HepG2 (cell line): ENCODE results near the gene CDKL5. TPM values are rescaled to one million over a fixed set of nuclear protein-coding genes. Genes with fewer than 3 reads are reported as not detected.
A peak's percentile ranks its signal among the peaks of the same experiment; 100 is the strongest.

Source experiments
- ARNT ChIP-seq: fragments of 450-650 bp; IDR thresholded peaks from 2 replicates; pipeline ENCODE4 v1.6.1; 2017
- GZF1 ChIP-seq: sonication (generic); formaldehyde crosslinking; IDR thresholded peaks from 2 replicates; pipeline ENCODE4 v1.5.1; 2020; ENCODE audit warnings: mild to moderate bottlenecking, missing genetic modification reagents
- HOXA3 ChIP-seq: sonication (generic); formaldehyde crosslinking; IDR thresholded peaks from 2 replicates; pipeline ENCODE4 v1.5.0; 2020; ENCODE audit warnings: missing genetic modification reagents
- MAFF ChIP-seq: IDR thresholded peaks from 2 replicates; pipeline ENCODE4 v1.6.1; 2011; ENCODE audit warnings: low read depth, low read length, improper control_type of control experiment
- MAZ ChIP-seq, 2 experiments: sonication (generic) in 1 of 2; formaldehyde crosslinking in 1 of 2; IDR thresholded peaks; 2 replicates each; pipeline versions ENCODE4 v1.5.0 to v1.6.1; 2012 to 2020; ENCODE audit warnings: low read depth in 2 of 2, mild to moderate bottlenecking in 2 of 2, borderline replicate concordance in 1 of 2, improper control_type of control experiment in 1 of 2, low read length in 1 of 2, missing genetic modification reagents in 1 of 2, moderate library complexity in 1 of 2
- PCBP1 ChIP-seq: fragments of 200-400 bp; formaldehyde crosslinking; IDR thresholded peaks from 2 replicates; pipeline ENCODE4 v1.6.1; 2017; ENCODE audit warnings: mild to moderate bottlenecking, low read depth, low read length, borderline replicate concordance
- REL ChIP-seq: sonication (generic); formaldehyde crosslinking; conservative IDR thresholded peaks from 2 replicates; pipeline ENCODE4 v1.8.0; 2022; ENCODE audit warnings: mild to moderate bottlenecking, missing genetic modification reagents, moderate library complexity
- SATB2 ChIP-seq: sonication (generic); formaldehyde crosslinking; IDR thresholded peaks from 2 replicates; pipeline ENCODE4 v1.5.0; 2020; ENCODE audit warnings: missing genetic modification reagents
- SNAPC2 ChIP-seq: sonication (generic); formaldehyde crosslinking; IDR thresholded peaks from 2 replicates; pipeline ENCODE4 v1.8.1; 2022; ENCODE audit warnings: mild to moderate bottlenecking, missing genetic modification reagents
- ZNF160 ChIP-seq: sonication (generic); formaldehyde crosslinking; IDR thresholded peaks from 2 replicates; pipeline ENCODE4 v1.8.0; 2022; ENCODE audit warnings: mild to moderate bottlenecking, inconsistent platforms, missing genetic modification reagents
- ZNF17 ChIP-seq: sonication (generic); formaldehyde crosslinking; IDR thresholded peaks from 2 replicates; pipeline ENCODE4 v1.5.0; 2020; ENCODE audit warnings: mild to moderate bottlenecking, missing genetic modification reagents
- ZNF547 ChIP-seq: sonication (generic); formaldehyde crosslinking; IDR thresholded peaks from 2 replicates; pipeline ENCODE4 v1.5.1; 2020; ENCODE audit warnings: mild to moderate bottlenecking, missing genetic modification reagents
- polyA plus RNA-seq, 8 experiments: library from polyadenylated mRNA; depleted of rRNA in 3 of 8; stranded (reverse) in 7 of 8; unstranded in 1 of 8; fragments of >200 nt; fragmentation: Illumina TruSeq in 4 of 8; extraction: Trizol in 4 of 8; gene quantifications; 2 replicates each; pipeline versions ENCODE4 v1.2.1 to v1.2.3, GENCODE V29; 2011 to 2016; ENCODE audit warnings: low read depth in 4 of 8, missing spikeins in 1 of 8, mixed read lengths in 1 of 8; ENCODE audit not compliant: insufficient read depth in 1 of 8
- total RNA-seq, 5 experiments: library from RNA; depleted of rRNA; stranded (reverse); fragments of >200 nt; fragmentation: Illumina TruSeq; extraction: Trizol; gene quantifications; 2 replicates each; pipeline ENCODE4 v1.2.3, GENCODE V29; 2016; ENCODE audit warnings: low read depth in 1 of 5
- TF ChIP-seq, protein P1 (sequence below): sonication (generic); formaldehyde crosslinking; IDR thresholded peaks from 2 replicates; pipeline ENCODE4 v1.8.1; 2023; ENCODE audit warnings: missing genetic modification reagents, mild to moderate bottlenecking, borderline replicate concordance
- TF ChIP-seq, protein P2 (sequence below): IDR thresholded peaks from 2 replicates; pipeline ENCODE4 v1.6.1; 2012; ENCODE audit warnings: inconsistent platforms
- TF ChIP-seq, protein P3 (sequence below): IDR thresholded peaks from 2 replicates; pipeline ENCODE4 v1.6.1; 2016; ENCODE audit warnings: missing compliant biosample characterization, missing genetic modification reagents, borderline replicate concordance
- TF ChIP-seq, protein P4 (sequence below): sonication (generic); formaldehyde crosslinking; IDR thresholded peaks from 2 replicates; pipeline ENCODE4 v1.9.0; 2022; ENCODE audit warnings: missing genetic modification reagents, mild to moderate bottlenecking, borderline replicate concordance
- TF ChIP-seq, protein P5 (sequence below): IDR thresholded peaks from 2 replicates; pipeline ENCODE4 v1.6.1; 2018; ENCODE audit warnings: missing genetic modification reagents
- TF ChIP-seq, protein P6 (sequence below): IDR thresholded peaks from 2 replicates; pipeline ENCODE4 v1.6.1; 2016
- TF ChIP-seq, protein P7 (sequence below), 2 experiments: sonication (generic) in 1 of 2; formaldehyde crosslinking in 1 of 2; IDR thresholded peaks; 2 replicates each; pipeline versions ENCODE4 v1.4.0 to v1.6.1; 2018 to 2020; ENCODE audit warnings: missing genetic modification reagents in 2 of 2, borderline replicate concordance in 1 of 2, low read depth in 1 of 2, mild to moderate bottlenecking in 1 of 2, missing biosample characterization in 1 of 2
- TF ChIP-seq, protein P8 (sequence below): sonication (generic); formaldehyde crosslinking; conservative IDR thresholded peaks from 2 replicates; pipeline ENCODE4 v1.5.0; 2020; ENCODE audit warnings: missing genetic modification reagents

Gene CDKL5
- total and polyA plus RNA-seq, 2 of the 13 experiments (the other 11 are each of a cell fraction or from before 2014, with no cell fraction given), result 2.8 to 7.0 TPM

DNA sequence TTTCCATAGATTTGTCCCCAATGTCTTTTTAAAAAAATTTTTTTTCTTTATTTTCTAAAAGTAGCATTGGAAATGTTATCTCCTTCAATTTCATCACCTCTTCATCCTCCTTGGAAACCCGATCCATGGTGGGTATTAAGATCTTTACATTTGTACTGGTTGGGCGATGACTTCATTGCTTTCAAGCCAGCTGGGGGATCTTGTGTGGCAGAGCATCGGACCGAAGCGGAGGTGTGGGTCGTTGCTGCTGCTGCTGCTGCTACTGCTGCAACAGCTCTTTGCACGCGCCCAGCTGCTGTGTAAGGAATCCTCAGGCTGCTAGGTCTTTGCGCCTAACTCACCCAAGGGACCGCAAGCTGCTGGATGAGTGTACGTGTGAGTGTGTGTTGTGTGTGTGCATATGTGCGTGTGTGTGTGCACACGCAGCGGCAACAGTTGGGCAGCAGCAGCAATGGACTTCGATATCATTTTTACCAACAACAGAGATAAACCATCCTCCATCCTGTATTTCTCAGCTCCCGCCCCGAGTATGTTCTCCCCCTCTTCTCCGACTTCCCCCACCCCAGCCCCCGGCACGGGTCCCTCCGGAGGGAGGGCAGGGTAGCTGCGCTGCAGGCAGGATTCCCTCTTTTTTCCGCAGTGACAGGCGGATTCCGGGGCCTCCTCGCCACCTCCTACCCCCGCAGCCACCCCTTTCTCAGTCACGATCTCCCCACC is 768 bp upstream of the CDKL5 start (continued):
- TF ChIP-seq REL (CRISPR knock-in tag) (no peak), ZNF160 (CRISPR knock-in tag) (no peak), SNAPC2 (CRISPR knock-in tag) (no peak), MAFF (no peak), HOXA3 (CRISPR knock-in tag) (no peak), GZF1 (CRISPR knock-in tag) (no peak), PCBP1 (no peak), ZNF17 (CRISPR knock-in tag) (no peak), MAZ (IDR thresholded peaks at IDR 0.05; ENCODE audit: borderline replicate concordance, low read depth, low read length) (peak; percentile 8; the same call in 1 of the 2 replicates), MAZ (CRISPR knock-in tag; IDR thresholded peaks at IDR 0.05; ENCODE audit: low read depth) (no peak), ZNF547 (CRISPR knock-in tag) (no peak), ARNT (no peak), SATB2 (no peak)
- TF ChIP-seq, protein P1, sequence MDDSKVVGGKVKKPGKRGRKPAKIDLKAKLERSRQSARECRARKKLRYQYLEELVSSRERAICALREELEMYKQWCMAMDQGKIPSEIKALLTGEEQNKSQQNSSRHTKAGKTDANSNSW, result no peak
- TF ChIP-seq, protein P2, sequence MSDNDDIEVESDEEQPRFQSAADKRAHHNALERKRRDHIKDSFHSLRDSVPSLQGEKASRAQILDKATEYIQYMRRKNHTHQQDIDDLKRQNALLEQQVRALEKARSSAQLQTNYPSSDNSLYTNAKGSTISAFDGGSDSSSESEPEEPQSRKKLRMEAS, result 0 out of 2 replicates have a peak, but pooled peaks have one; percentile 38
- TF ChIP-seq, protein P3, sequence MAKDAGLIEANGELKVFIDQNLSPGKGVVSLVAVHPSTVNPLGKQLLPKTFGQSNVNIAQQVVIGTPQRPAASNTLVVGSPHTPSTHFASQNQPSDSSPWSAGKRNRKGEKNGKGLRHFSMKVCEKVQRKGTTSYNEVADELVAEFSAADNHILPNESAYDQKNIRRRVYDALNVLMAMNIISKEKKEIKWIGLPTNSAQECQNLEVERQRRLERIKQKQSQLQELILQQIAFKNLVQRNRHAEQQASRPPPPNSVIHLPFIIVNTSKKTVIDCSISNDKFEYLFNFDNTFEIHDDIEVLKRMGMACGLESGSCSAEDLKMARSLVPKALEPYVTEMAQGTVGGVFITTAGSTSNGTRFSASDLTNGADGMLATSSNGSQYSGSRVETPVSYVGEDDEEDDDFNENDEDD, result peak; percentile 1; the same call in 1 of the 2 replicates
- TF ChIP-seq, protein P4, sequence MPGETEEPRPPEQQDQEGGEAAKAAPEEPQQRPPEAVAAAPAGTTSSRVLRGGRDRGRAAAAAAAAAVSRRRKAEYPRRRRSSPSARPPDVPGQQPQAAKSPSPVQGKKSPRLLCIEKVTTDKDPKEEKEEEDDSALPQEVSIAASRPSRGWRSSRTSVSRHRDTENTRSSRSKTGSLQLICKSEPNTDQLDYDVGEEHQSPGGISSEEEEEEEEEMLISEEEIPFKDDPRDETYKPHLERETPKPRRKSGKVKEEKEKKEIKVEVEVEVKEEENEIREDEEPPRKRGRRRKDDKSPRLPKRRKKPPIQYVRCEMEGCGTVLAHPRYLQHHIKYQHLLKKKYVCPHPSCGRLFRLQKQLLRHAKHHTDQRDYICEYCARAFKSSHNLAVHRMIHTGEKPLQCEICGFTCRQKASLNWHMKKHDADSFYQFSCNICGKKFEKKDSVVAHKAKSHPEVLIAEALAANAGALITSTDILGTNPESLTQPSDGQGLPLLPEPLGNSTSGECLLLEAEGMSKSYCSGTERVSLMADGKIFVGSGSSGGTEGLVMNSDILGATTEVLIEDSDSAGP (CRISPR knock-in tag), result 0 out of 2 replicates have a peak, but pooled peaks have one; percentile 26
- TF ChIP-seq, protein P5, sequence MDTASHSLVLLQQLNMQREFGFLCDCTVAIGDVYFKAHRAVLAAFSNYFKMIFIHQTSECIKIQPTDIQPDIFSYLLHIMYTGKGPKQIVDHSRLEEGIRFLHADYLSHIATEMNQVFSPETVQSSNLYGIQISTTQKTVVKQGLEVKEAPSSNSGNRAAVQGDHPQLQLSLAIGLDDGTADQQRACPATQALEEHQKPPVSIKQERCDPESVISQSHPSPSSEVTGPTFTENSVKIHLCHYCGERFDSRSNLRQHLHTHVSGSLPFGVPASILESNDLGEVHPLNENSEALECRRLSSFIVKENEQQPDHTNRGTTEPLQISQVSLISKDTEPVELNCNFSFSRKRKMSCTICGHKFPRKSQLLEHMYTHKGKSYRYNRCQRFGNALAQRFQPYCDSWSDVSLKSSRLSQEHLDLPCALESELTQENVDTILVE (CRISPR knock-in tag), result no peak
- TF ChIP-seq, protein P6, sequence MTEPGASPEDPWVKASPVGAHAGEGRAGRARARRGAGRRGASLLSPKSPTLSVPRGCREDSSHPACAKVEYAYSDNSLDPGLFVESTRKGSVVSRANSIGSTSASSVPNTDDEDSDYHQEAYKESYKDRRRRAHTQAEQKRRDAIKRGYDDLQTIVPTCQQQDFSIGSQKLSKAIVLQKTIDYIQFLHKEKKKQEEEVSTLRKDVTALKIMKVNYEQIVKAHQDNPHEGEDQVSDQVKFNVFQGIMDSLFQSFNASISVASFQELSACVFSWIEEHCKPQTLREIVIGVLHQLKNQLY, result no peak
- TF ChIP-seq, protein P7, sequence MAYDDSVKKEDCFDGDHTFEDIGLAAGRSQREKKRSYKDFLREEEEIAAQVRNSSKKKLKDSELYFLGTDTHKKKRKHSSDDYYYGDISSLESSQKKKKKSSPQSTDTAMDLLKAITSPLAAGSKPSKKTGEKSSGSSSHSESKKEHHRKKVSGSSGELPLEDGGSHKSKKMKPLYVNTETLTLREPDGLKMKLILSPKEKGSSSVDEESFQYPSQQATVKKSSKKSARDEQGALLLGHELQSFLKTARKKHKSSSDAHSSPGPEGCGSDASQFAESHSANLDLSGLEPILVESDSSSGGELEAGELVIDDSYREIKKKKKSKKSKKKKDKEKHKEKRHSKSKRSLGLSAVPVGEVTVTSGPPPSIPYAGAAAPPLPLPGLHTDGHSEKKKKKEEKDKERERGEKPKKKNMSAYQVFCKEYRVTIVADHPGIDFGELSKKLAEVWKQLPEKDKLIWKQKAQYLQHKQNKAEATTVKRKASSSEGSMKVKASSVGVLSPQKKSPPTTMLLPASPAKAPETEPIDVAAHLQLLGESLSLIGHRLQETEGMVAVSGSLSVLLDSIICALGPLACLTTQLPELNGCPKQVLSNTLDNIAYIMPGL (CRISPR knock-in tag; IDR thresholded peaks at IDR 0.05; ENCODE audit: borderline replicate concordance in 1 of 2, low read depth in 1 of 2), result no peak
- TF ChIP-seq, protein P8, sequence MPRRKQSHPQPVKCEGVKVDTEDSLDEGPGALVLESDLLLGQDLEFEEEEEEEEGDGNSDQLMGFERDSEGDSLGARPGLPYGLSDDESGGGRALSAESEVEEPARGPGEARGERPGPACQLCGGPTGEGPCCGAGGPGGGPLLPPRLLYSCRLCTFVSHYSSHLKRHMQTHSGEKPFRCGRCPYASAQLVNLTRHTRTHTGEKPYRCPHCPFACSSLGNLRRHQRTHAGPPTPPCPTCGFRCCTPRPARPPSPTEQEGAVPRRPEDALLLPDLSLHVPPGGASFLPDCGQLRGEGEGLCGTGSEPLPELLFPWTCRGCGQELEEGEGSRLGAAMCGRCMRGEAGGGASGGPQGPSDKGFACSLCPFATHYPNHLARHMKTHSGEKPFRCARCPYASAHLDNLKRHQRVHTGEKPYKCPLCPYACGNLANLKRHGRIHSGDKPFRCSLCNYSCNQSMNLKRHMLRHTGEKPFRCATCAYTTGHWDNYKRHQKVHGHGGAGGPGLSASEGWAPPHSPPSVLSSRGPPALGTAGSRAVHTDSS (CRISPR knock-in tag), result no peak
